Mammary epithelial cell (primary cell): ENCODE results near the gene MDGA2.

Experiments
- EZH2 ChIP-seq: IDR thresholded peaks from 2 replicates; pipeline ENCODE4 v1.6.1; 2012; ENCODE audit warnings: low read length, inconsistent platforms, borderline replicate concordance
- TF ChIP-seq, protein P1 (sequence below), 2 donors: IDR thresholded peaks in 1 of 2; conservative IDR thresholded peaks in 1 of 2; 2 replicates each; pipeline ENCODE4 v1.5.1; 2011 to 2012; ENCODE audit warnings: inconsistent platforms in 2 of 2, low read length in 2 of 2, mild to moderate bottlenecking in 2 of 2, control low read depth in 1 of 2, low read depth in 1 of 2; ENCODE audit not compliant: insufficient read depth in 1 of 2; ENCODE audit errors: extremely low read depth in 1 of 2

DNA sequence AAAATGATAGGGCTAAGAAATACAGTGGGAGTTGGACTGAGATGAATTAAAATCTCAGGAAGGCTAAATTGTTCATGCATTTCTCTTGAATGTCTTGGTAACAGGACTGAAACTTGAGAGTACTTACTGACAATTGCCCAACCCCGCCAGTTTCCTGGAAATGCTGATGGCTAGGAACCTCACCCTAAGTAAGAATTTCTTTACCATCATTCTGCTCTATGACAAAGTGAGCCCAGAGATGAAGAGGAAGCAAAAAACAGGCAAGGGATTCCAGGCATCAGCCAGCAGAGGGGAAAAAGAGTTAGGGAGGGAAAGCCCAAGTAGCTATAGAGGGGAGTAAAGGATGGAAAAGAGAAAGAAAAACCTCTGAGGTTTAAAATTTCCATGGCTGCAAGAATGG is 397.7 kb downstream of the MDGA2 start:
- TF ChIP-seq EZH2: no peak
- TF ChIP-seq, protein P1, sequence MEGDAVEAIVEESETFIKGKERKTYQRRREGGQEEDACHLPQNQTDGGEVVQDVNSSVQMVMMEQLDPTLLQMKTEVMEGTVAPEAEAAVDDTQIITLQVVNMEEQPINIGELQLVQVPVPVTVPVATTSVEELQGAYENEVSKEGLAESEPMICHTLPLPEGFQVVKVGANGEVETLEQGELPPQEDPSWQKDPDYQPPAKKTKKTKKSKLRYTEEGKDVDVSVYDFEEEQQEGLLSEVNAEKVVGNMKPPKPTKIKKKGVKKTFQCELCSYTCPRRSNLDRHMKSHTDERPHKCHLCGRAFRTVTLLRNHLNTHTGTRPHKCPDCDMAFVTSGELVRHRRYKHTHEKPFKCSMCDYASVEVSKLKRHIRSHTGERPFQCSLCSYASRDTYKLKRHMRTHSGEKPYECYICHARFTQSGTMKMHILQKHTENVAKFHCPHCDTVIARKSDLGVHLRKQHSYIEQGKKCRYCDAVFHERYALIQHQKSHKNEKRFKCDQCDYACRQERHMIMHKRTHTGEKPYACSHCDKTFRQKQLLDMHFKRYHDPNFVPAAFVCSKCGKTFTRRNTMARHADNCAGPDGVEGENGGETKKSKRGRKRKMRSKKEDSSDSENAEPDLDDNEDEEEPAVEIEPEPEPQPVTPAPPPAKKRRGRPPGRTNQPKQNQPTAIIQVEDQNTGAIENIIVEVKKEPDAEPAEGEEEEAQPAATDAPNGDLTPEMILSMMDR (conservative IDR thresholded peaks at IDR 0.05 in 1 of 2, IDR thresholded peaks at IDR 0.05 in 1 of 2; ENCODE audit: extremely low read depth in 1 of 2, insufficient read depth in 1 of 2, low read depth in 1 of 2, low read length in 2 of 2): no peak
